Activated naive CD4-positive, alpha-beta T cell treated with anti-CD3 and anti-CD28 coated beads, Interleukin-2, amount 50 U/mL, for 72 hours (primary cell): ENCODE data around the gene ERCC1. TPM values are rescaled to one million over a fixed set of nuclear protein-coding genes. Genes with fewer than 3 reads are reported as not detected.

ENCODE experiments used
- ATAC-seq, 2 donors: fragments of 150-1000 bp; cut with Tn5 transposase; 2 replicates each; pipeline ENCODE4 v1.10.0; 2021; ENCODE audit warnings: mild to moderate bottlenecking in 2 of 2, moderate library complexity in 2 of 2
- DNase-seq, 2 donors: peaks; one replicate each; pipeline ENCODE4 v3.0.0; 2021 to 2022; ENCODE audit warnings: low spot score in 2 of 2
- H3K27ac Mint-ChIP-seq, 2 donors: one replicate each; pipeline ENCODE4 v1.8.0; 2022; ENCODE audit warnings: mild to moderate bottlenecking in 2 of 2, mixed read lengths in 2 of 2
- H3K36me3 Mint-ChIP-seq, 2 donors: one replicate each; pipeline ENCODE4 v1.8.0; 2022; ENCODE audit warnings: mixed read lengths in 2 of 2
- H3K9me3 Mint-ChIP-seq, 2 donors: one replicate each; pipeline ENCODE4 v1.8.0; 2022; ENCODE audit warnings: mixed read lengths in 2 of 2
- total RNA-seq, 2 donors: library from RNA; stranded (reverse); gene quantifications; one replicate each; pipeline ENCODE4 v1.2.3, GENCODE V29; 2022

Gene ERCC1
- total RNA-seq, 2 donors from 2014 or later: 9.7 to 60.7 TPM

- ATAC-seq: peak; percentile 3 to 67
- DNase-seq: peak in 1 of 2 donors; percentile 78
- Mint-ChIP-seq H3K27ac (peak within 1 kb of the TSS; percentile 91 to 95), H3K36me3 (peaks cover 24 to 36% of the 10 kb centered on the region in 2 donors), H3K9me3 (no peaks in the 10 kb centered on the region)
Measured at GRCh38 chr19:45404557-45405434, 18.9 kb downstream of the ERCC1 start, which contains the start of gene PPP1R13L. PPP1R13L (minus strand) TSS chr19:45405069; CDS start chr19:45398318, 6,751 bp downstream.

DNA sequence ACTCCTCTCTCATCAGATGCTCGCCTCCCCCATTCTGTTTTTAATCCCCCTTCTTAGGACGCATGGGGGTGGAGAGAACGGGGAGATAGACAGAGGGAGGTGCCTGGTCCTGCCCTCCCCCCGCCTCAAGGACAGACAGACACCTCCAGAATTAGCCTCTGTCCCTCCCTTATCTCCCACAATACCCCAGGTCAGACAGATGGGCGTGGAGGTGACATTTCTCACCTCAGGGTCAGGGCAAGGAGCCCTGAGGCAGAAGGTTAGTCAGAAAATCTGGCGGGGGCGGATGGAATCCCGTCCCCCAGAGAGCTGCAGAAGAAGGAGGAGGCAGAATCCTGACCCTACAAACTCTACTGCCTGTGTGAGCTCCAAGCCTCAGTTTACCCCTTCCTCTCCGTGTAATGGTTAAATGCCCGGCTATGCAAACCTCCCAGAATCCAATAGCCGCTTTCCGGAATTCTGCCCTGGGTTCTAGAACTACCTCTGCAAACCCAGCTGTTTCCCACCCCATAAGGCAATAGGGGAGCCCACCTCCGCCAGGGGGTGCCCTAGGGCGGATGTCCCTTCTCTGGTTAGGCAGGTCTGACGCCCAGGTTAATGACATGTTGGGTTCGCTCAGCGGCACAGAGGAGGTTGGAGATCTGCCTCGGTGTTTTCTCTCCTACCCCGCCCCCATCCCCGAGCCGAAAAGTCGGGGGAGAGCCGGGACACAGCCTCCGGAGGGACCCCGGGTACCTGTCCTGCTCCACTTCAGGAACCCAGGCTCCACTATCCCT lies 19.7 kb downstream of the ERCC1 start:
- peak in 1 of 2 donors; percentile 89 for DNase-seq
- Mint-ChIP-seq H3K36me3 (peaks cover 21 to 31% of the 10 kb centered on the region in 2 donors), H3K9me3 (no peaks in the 10 kb centered on the region), H3K27ac (peak overlapping the region in 1 of 2 donors; percentile 81)
- ATAC-seq: peak in 1 of 2 donors; percentile 34

DNA sequence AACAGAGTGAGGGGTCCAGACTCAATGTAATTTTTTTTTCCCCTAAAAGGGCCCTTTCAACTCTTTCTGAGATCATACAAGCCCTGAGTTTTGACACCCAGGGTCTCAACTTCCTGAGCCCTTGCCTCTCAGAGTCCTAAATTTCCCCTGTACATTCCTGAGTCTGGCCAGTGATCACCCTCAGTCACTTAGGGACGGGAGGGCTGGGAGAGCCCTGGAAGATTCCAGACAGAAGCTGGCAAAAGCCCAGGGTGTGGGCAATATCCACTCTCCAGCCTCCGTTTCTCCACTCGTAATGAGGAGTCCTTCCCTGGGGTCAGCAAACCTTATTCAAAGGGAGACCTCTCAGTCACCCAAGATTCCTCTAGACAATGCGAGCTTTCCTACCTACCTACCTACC lies 20.4 kb downstream of the ERCC1 start:
- no peaks in the 10 kb centered on the region for H3K9me3 Mint-ChIP-seq
- ATAC-seq: no peak
- no peak for DNase-seq

DNA sequence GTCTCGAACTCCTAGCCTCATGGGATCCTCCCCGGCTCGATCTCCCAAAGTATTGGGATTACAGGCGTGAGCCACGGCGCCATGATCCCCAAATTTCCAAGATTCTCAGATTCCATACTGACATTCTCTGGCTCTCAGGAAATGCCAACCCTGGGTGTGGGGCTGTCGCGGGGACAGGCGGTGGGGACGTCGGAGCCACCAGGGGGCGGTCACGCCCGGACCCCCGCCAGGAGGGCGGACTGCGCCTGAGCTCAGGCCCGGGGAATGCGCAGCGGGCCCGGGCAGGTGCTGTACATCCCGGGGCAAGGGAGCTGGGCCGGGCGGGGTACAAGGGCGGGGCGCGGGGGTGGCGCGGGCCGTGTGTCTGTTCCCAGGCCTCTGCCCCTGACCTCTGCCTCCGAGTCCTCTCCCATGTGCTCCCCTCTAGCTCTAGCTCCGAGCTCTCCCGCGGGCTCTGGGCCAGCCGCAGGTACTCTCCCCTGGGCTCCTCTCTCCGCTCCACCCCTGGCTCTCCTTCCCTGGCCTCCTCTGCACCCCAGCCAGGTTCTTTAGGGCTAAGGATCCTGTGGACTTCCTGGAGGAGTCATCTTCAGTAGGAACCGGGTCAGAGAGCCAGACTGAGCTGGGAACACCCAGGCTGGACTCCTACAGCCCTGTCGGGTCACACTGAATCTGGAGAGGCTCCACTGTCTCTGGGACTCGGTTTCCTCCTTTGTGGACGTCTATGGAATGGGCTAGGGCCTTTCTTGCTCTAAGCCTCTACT lies 21.2 kb downstream of the ERCC1 start:
- no peak for ATAC-seq
- peak in 1 of 2 donors; percentile 52 for DNase-seq
- Mint-ChIP-seq H3K27ac (no peak overlapping the region), H3K36me3 (peaks cover 10 to 23% of the 10 kb centered on the region in 2 donors), H3K9me3 (no peaks in the 10 kb centered on the region)

More for the DNA sequence above, 20.4 kb downstream of the ERCC1 start:
- peak overlapping the region in 1 of 2 donors; percentile 74 for H3K27ac Mint-ChIP-seq
- peaks cover 14 to 24% of the 10 kb centered on the region in 2 donors for H3K36me3 Mint-ChIP-seq

DNA sequence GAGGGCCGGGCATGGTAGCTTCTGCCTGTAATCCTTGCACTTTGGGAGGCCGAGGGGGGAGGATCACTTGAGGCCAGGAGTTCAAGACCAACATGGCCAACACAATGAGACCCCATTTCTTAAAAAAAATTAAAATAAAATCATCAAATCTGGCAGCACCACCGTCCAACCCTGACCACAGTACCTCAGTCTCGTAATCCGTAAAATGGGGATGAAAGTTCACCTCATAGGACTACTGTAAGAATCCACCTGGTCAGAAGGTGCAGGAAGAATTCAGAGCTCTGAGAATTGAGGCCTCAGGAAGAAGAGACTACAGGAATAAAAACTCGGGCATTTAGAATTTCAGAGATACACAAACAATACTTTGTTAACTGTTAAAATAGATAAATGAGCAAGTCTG lies 21.9 kb downstream of the ERCC1 start:
- Mint-ChIP-seq H3K9me3 (no peaks in the 10 kb centered on the region), H3K27ac (no peak overlapping the region), H3K36me3 (peaks cover 10 to 30% of the 10 kb centered on the region in 2 donors)
- no peak for ATAC-seq
- no peak for DNase-seq

DNA sequence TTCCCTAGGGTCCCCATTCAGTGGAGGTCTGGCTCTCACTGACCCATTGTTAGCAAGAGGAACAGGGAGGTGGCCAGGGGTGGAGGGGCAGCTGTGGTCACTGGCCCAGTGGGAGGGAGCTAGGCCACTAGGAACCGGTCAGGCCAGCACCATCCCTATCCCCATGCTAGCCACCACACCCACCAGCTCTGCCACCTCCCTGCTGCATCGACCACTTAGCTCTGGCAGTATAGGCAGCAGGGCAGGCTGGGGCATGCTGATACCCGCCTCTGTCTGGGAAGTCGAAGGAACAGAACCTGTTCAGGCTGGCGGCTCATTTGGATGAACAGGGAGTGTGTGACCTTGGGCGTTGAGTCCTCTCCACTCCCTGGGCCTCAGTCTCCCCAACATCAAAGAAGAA lies 23.5 kb downstream of the ERCC1 start:
- H3K9me3 Mint-ChIP-seq: no peaks in the 10 kb centered on the region

DNA sequence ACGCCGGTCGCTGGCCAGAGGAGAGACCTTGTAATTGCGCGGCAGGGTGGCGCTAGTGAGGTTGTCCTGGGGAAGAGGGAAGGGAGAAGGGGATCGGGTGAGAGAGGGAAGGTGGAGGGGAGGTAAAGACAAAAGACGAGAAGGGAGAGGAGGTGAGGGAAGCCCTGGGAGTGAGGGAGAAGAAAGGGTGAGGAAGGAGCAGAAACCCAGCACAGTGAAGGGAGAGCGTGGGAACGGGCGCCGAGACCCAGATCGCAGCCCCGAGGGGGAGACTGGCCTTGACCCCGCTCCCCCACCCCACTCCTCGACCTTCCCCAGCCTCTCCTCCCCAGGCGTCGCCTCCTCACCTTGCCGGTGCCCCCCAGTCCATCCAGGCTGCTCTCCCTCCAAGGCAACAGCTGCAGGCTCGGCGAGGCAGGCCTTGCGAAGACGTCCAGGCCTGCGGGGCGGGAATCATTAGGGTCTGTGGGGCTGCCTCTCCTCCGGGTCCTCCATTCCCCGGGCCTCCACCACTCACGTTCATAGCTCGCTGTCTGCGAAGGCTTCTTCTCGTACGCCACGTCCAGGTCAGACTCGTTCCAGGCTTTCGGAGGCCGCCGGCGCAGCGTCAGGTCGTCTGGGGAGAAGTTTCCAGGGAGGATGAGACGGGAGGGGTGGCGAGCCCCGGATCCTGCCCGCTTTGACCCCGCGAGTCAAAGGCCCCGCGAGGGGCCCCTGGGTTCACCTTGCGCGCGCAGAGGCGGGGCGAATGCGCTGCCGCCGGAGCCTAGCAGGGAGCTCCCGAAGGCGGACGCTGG lies 27.7 kb downstream of the ERCC1 start:
- no peak overlapping the region for H3K27ac Mint-ChIP-seq
- H3K36me3 Mint-ChIP-seq: peaks cover 0 to 10% of the 10 kb centered on the region in 2 donors
- DNase-seq: no peak
- no peak for ATAC-seq
- H3K9me3 Mint-ChIP-seq: no peaks in the 10 kb centered on the region

More for the DNA sequence above, 23.5 kb downstream of the ERCC1 start:
- DNase-seq (no peak), ATAC-seq (no peak)
- Mint-ChIP-seq H3K27ac (no peak overlapping the region), H3K36me3 (peaks cover 0 to 25% of the 10 kb centered on the region in 2 donors)

DNA sequence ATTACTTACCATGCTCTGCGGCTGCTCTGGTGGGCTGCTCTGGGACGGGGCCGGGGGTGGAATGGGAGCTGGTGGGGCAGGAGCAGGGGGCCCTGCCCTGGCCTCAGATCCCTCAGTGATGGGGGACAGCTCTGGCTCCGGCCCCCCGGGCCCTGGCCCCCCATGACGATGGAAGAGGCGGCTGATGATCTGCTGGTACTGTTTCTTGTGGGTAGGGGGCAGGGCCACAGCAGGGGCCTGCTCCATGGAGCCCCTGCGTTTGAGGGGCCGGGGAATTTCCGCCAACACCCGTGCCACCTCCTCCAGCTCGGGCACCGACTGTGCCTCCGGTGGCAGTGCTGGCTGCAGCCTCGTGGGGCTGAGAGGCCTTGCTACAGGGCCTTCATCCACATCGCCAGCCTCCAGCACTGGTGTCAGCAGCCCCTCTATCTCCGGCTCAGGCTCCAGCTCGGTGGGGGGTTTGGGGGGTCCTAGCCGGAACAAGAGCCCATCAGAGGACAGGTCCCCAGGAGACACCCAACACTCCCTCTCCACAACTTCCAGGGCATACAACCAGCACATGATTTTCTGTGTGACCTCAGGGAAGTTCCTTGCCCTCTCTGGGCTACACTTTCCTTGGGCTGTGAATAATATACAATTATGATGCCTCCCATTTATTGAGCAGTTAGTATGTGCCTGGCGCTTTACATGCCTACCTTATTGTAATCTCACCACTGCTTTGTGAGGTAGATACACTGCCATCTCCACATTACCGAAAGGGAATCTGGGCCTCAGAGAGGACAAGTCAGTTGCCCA lies 31.6 kb downstream of the ERCC1 start:
- ATAC-seq (no peak), DNase-seq (no peak)
- H3K9me3 Mint-ChIP-seq: no peaks in the 10 kb centered on the region
- H3K36me3 Mint-ChIP-seq: peaks cover 0 to 3% of the 10 kb centered on the region in 2 donors
- H3K27ac Mint-ChIP-seq: no peak overlapping the region

- no peaks in the 10 kb centered on the region for H3K36me3 Mint-ChIP-seq
- peak in 1 of 2 donors; percentile 28 for ATAC-seq
- no peak overlapping the region for H3K27ac Mint-ChIP-seq
- H3K9me3 Mint-ChIP-seq: no peaks in the 10 kb centered on the region
- no peak for DNase-seq
Measured at GRCh38 chr19:45391346-45391745, 32.4 kb downstream of the ERCC1 start.

DNA sequence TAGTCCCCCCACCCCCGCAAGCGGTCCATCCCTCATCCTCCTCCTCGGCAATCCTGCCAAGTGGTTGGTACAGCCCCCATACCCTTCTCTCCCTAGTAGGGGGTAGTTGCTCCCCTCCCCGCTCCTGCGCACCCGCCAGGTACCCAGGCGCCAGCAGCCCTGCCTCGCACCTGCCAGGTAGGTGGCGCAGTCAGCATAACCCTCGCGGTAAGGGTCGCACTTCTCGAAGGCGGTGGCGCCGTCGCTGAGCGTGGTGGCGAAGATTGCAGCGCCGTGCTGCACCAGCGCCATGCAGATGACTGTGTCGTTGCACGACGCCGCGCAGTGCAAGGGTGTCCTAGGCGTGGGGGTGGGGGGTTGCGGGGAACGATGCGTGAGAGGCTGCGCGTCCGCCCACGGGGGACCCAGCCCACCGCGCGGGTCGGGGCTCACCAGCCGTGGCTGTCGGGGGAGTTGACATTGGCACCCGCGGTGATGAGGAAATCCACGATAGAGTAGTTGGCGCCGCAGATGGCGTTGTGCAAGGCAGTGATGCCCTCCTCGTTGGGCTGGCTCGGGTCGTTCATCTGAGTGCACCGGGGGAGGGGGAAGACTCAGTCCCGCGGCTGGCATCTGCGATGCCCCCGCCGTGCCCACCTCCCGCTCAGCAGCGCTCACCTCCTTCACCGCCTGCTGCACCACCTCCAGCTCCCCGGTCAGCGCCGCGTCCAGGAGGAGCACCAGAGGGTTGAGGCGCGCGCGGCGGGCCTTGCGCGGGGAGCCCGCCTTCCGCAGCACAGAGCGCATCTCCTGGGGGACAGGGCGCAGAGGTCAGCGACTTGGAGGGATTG lies 38.1 kb downstream of the ERCC1 start:
- no peaks in the 10 kb centered on the region for H3K9me3 Mint-ChIP-seq
- ATAC-seq: peak in 1 of 2 donors; percentile 41
- DNase-seq: no peak
- no peak overlapping the region for H3K27ac Mint-ChIP-seq
- H3K36me3 Mint-ChIP-seq: peaks cover 0 to 4% of the 10 kb centered on the region in 2 donors

DNA sequence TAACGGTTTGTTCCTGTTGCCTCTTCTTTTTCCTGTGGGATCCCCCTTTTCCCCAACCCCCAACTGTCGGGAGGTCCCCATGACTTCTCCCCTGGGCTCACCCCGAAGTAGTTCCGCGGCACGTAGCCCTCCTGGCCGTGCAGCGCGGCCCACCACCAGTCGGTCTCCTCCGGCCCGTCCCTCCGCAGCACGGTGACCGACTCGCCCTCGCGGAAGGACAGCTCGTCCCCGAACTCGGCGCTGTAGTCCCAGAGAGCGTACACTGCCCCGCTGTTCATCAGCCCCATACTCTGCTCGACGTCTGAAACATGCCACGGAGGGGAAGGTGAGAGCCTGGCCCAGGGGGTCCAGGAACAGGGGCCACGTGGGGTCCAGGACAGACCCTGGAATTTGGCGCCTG lies 41.3 kb downstream of the ERCC1 start:
- Mint-ChIP-seq H3K9me3 (no peaks in the 10 kb centered on the region), H3K27ac (peak overlapping the region in 1 of 2 donors; percentile 77), H3K36me3 (peaks cover 0 to 4% of the 10 kb centered on the region in 2 donors)
- DNase-seq (no peak), ATAC-seq (no peak)

DNA sequence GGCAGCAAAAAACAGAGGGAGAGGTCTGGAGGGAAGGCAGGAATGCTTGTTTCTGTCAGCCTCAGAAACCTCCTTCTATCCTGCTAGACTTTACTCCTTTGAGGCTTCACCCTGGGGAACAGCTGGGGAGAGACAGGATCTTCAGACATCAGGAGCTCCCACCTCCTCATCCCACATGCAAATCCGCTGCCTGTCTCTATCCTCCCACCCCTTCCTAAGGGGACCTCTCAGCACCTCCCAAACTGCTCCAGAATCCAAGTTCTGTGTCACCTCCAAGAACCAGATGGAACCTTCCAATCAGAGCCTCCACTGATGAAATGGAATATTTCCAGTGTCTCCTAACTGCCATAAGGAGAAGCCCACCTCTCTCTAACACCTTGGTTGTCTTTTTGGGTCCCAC lies 43.6 kb downstream of the ERCC1 start:
- ATAC-seq (no peak), DNase-seq (no peak)
- no peak overlapping the region for H3K27ac Mint-ChIP-seq
- no peaks in the 10 kb centered on the region for H3K9me3 Mint-ChIP-seq
- peaks cover 0 to 4% of the 10 kb centered on the region in 2 donors for H3K36me3 Mint-ChIP-seq

DNA sequence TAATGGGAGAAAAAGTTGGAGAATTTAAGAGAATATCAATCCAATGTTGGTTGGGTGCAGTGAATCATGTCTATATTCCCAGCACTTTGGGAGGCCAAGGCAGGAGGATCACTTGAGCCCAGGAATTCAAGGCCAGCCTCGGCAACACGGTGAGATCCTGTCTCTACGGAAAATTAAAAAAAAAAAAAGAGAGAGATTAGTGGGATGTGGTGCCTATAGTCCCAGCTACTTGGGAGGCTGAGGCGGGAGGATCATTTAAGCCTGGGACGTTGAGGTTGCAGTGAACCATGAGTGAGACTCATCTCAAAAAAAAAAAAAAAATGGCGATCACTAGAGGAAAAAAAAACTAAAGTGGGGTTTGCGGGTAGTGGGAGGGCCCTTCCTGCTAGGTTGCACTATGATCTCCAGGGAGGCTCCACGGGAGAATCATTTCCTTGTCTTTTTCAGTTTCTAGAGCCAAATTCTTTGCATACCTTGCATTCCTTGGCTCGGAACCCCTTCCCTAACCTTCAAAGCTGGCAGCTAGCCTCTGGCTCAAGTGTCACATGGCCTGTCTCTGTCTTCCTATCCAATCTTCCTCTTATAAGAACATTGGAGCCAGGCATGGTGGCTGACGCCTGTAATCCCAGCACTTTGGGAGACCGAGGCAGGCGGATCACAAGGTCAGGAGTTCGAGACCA lies 47.5 kb downstream of the ERCC1 start:
- no peaks in the 10 kb centered on the region for H3K36me3 Mint-ChIP-seq
- ATAC-seq (no peak), DNase-seq (no peak)
- no peaks in the 10 kb centered on the region for H3K9me3 Mint-ChIP-seq
- peak overlapping the region in 1 of 2 donors; percentile 72 for H3K27ac Mint-ChIP-seq
